Activated gamma-delta T cell treated with Interleukin-2 at 50 U/mL for 16 hours (primary cell): ENCODE results near the gene ELN.

Source experiments
- DNase-seq: peaks from one replicate; pipeline ENCODE4 v3.0.0-alpha.2; 2020

ELN gene

DNA sequence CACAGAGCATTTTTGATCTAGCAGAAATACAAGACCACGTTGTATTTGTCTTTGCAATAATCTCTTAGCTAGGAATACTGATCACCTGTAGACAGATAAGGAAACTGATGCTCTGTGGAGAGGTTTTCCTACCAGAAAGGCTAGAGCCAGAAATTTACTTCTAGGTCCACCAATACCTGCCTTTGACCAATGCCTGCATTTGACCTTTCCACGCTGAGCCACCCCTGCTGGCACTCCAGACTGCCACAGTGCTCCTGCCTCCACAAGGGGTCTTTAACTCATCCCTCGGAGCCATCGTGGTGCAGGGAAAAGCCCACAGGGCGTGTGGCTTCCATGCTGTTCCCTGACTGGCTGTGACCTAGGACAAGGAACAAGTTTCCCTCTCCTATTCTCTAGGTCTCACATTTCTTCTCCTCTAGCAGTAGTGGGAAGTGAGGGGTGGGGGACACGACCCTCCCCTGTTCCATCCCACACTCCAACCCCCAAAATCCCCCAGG lies 1.5 kb upstream of the ELN start:
- DNase-seq, result no peak

DNA sequence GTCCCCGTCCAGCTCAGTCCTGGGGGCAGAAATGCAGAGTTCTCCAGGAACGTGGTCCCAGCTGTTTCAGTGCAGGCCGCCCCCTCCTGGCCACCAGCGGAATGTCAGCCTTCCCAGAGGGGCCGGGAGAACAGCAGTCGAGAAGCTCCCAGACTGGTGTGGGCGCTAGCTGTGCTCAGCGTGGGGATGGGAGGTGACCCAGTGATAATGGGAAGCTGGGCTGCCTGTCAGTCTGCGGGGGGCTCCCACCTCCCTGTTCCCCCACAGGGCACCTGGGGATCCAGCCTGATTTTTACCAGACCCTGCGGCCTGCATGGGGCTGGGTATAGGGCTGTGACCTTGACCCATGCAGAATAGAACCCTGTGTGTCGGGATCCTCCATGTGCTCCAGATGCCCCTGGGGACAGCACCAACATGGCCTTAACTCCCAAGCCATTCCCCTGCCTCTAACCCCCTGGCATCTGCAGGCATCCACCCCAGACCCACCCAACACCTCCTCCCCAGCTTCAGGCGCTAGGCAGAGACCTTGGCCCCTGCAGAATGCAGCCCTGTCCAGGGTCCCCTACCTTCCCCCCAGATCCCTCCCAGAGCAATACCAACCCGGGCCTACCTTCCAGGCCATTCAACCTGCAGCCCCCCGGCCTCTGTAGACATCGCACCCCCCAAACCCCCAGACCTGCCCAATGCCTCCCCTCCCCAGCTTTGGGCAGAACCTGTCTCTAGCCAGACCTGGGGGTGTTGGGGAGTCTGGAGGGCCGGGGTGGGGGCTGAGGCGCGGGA lies 880 bp upstream of the ELN start:
- peak; percentile 65 for DNase-seq

DNA sequence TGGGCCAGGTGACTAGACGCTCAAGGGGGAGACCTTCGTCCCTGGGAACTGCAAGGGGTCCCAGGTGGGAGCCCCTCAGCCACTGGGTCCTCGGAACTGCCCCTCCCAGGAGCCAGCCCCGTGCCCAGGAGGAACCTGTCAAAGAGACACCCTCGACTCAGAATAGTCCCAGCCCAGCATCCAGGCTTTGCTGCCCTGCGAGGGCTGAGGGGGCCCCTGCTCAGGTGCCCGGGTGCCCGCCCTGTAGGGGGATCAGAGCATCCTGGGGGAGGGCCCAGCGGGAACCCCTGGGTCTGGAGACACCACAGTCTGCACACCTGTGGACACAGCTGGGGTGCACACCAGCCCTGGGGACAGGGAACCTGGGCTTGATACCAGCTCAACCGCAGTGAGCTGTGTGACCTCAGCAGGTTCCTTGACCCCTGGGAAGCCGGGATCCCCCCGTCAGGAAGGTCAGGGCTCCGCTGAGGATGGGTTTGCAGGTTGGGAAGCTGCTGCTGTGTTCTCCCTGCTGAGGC lies 407 bp downstream of the ELN start:
- no peak for DNase-seq

DNA sequence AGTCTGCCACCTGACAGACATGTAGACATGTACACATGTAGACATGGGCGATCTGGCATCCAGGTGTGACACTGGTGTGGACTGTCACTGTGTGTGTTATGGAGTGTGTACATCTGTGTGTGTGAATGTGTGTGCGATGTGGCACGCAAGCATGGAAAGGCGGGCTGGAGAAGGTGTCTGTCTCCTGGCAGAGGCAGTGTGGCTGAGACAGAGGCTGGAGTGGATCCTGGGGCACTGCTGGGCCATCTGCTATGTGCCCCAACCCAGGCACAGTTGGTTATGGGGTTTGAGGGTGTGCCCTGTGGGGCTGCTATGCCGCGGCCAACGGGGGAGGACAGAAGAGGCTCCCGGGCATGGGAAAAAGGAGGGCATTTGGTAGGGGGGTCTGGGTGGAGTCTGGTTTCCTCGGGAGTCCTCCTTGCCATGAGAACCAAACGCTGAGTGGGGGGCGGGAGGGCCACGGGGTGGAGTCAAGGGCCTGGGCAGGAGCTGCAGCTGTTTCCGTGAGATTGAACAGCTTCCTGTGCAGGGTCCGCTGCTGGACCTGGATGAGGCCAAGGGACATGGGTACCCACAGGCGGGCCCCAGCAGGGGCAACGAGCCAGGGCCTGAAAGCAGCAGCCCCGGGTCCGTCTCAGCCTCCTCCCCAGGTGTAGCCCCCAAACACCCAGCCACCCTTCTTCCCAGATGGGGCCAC lies 1.3 kb downstream of the ELN start:
- no peak for DNase-seq

DNA sequence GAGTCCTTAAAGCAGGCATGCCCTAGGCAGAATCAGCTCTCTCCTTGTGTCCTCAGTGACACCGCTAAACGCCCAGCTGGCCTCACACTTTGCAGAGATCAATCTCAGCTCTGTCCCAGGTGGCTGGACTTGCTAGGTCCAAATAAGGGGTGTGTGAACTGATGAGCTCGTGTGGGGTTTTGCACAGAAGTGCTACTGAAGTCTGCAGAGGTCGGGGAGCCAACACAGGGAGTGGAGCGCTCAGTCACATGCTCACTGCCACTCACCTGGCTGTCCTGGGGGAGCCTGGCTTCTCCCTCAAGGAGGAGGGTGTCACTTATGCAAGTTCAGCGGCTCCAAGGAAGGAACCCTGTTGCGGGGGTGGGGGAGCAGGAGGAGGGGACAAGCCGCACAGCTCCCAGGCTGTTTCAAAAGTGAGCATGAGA lies 2.0 kb downstream of the ELN start:
- no peak for DNase-seq

DNA sequence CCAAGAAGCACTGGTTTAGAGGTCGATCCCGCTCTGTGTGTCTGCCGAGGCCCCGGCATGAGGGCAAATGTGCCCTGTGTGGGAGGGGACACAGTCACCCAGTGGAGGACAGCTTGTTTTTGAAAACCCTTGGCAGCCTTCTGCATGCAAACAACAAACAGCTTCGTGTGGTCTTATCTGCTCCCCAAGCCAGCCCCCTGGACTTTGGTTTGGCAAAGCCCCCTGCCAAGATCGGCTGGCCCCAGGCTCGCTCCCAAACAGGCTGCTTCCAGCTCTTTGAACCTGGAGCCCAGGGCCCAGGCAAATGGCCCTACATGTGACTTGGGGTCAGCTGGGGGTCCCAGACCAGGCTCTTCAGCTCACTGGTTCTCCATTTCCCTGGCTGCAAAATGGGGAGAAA lies 2.9 kb downstream of the ELN start:
- no peak for DNase-seq

DNA sequence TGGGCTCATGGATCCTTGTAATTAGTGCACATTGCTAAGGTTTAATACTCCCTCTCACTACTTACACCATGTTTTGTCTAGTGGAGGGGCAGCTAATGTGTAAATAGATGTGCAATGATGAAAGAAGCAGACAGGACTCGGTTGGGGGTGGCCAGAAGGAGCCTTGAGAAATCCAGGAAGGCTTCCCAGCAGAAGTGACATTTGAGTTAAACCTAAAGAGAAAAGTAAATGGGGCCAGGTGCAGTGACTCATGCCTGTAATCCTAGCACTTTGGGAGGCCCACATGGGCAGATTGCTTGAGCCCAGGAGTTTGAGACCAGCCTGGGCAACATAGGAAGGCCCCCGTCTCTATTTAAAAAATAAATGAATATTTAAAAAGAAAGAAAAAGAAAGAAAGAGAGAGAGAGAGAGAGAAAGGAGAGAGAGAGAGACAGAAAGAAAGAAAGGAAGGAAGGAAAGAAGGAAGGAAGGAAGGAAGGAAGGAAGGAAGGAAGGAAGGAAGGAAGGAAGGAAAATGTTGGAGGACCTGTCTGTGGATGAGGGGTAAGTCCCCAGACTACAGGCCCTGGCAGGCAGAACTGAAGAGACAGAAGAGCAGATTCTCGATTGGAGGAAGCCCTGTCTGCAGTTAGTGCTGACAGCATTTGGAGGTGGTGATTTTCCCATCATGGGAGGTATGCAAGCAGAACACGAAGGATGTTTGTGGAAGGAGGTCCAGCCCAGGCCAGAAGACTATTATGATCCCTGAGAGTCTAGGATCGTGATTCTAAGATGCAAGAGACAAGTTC lies 3.6 kb downstream of the ELN start:
- no peak for DNase-seq

DNA sequence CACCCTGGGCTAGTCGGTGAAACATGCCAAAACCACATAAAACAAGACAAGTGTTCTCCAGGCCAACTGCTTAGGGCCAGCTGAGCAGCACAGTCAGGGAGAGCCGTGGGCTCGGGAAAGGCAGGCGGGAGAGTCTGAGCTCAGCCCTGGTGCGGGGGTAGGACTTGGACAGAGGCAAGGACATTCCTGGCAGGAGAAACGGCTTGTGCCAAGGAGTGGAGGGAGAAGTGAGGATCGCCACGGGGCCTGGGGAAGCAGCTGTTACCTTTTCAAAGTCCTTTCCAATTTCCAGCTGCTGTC lies 4.2 kb downstream of the ELN start:
- DNase-seq, result no peak

DNA sequence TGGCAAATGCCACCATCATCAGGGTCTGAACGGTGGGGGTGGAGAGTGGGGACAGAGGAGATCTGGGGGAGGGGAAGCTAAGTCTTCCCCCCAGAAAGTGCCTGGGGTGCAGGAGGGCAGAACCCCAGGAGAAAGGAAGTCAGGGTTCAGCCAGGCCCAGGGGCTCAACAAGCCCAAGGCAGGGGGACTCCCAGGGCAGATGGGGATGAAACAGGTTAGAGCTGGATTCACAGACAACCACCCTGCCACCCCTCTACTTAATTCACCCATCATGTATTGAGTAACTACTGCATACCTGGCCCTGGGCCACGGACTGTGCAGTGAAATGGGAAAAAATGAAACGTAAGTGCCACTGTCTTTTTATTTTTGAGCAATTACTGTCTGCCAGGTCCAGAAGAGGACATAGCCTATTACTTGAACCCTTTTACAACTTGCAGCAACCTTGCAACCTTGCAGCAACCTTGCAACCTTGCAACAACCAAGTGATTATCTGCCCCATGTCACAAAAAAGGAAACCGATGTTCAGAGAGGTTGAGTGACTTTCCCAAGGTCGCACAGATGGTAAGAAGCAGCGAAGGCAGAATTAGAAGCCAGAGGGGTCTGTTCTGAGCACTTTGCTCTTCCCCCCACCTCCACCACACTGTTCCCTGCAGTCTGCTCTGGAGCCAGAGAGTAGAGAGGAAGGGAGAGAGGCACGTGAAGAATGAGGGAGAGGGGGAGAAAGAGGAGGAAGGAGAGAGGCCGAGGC lies 4.8 kb downstream of the ELN start:
- no peak for DNase-seq

DNA sequence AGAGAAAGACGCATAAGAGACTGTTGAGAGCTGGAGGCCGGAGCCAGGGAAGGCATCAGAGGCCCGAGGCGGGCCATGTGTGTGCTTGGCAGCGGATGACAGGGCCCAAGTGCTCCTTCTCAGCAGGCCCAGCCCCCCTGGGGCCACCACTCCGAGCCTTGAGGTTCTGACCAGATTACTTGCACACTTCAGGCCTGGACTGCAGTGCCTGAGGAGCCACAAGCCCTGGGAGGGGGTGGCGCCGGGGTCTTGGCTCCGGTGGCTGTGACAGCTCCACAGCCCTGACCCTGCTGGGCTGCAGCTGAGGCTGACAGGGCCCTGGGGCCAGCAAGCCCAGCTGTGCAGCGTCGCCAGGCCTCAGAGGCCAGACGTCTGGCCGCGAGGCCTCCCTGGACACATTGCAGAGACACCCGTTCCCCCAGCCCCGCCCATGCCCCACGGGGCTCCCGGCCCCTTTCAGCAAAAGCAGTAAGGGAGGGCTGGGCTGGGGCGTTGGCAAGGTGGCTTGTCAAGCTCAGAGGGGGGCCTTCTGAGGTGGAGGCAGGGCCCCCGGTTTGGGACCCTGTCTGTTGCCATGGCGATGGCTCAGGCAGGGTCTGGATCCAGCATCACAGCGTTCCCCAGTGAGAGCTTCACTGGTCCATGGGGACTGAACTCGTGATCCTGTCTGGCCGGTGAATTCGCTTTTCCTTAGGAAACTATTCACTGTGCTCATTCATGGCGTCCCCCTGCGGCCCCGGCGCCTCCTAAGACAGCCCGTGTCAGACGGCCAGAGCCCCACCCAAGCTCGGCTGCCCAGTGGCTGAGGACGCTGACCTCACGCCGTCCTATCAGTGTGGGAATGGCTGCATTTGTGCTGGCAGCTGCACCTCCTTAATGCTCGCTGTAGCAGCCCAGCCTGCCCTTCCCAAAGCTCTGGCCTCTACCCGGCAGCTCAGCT lies 5.7 kb downstream of the ELN start:
- DNase-seq, result no peak

DNA sequence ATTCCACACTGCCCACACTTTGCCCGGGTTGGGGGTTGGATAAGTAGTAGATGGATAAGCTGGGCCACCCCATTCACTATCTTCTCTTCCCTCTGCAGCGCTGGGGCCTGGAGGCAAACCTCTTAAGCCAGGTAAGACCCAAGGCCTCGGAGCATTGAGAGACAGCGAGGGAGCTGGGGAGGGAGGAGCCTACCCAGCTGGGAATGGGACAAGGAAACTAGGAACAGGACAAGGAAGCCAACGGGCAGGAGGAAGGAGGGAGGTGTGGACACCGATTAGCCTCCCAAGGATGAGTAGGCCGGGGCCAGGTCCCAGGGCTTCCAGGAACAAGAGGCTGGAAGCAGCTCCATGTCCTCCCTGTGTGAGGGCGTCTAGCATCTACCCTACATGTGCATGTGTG lies 9.6 kb downstream of the ELN start:
- DNase-seq, result no peak

DNA sequence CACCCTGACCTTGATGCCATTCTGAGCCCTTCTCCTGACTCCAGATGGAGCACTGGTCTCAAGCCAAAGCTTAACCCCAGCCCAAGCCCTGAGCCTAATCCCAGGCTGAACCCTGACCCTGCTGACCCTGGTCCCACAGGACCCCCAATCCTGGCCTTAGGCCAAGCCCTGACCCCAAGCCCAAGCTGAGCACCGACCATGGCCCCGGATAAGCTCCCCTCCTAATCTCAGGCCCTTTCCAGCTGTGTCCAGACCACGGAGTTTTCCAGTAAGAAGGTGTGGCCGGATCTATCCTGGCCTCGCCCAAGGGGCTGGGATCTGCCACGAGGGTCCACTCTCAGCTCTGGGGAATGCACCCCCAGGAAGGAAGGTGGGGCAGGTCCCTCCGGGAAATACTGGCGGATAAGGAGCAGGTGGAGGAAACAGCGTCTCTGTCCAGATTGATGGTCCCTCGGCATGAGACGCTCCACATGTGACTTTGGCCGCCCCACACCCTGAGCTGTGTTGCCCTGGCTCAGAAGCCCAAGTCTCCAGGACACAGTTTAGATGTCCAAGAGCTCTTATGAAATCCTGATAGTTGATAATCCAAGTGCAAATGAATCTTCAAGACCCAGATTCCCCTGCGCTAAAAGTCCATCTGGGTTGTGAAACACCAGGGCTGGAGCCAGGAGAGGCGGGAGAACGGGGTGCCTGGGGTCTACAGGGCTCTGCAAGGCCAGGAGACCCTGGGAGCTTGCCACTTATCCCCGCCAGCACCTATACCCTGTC lies 10.4 kb downstream of the ELN start:
- no peak for DNase-seq

DNA sequence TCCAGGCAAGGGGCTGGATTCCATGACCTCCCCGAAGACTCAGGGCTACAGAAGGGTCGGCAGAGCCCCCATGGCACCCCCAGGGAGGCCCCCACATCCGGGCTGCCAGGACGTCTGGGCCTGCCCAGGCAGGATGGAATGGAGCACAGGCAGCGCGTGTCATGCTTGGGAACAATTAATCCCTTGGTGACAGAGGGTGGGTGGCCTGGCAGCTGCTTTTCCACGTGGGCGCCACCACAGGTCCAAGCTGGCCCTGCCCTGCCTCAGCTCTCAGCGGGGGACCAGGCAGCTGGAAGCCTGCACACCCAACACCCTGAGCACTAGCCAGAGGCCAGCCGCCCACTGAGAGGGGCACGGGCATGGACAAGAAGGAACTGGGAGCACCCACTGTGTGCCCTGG lies 11.4 kb downstream of the ELN start:
- no peak for DNase-seq

DNA sequence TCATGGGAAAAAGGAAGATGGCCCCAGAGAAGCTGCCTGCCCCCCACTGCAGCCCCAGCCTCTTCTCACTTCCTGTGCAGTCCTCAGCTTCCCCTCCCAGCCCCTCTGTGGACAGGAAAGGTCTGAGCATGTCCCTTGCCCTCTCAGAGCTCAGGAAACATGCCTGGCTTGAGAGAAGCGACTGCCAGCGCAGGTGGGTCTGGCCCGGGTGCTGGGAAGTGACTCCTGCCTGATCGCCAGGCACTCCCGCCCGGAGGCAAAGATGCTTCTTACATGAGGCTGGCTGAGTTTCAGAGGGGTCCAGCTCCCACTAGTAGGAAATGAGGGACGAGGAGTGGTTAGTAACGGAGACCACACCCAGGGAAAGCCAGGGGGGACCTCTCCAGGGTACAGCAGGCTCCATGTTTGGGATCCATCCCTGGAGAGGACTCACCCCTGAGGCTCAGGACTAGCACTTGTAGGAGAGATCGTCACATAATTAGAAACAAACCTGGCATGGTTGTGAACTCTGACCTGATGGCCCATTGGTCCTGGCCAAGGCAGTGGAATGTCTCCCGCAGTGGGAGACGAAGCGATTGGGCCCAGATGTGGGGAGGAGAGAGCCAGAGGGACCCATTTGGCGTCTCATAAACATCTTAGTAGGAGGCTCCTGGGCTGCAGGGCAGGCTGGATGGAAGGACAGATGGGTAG lies 12.3 kb downstream of the ELN start:
- DNase-seq, result no peak

DNA sequence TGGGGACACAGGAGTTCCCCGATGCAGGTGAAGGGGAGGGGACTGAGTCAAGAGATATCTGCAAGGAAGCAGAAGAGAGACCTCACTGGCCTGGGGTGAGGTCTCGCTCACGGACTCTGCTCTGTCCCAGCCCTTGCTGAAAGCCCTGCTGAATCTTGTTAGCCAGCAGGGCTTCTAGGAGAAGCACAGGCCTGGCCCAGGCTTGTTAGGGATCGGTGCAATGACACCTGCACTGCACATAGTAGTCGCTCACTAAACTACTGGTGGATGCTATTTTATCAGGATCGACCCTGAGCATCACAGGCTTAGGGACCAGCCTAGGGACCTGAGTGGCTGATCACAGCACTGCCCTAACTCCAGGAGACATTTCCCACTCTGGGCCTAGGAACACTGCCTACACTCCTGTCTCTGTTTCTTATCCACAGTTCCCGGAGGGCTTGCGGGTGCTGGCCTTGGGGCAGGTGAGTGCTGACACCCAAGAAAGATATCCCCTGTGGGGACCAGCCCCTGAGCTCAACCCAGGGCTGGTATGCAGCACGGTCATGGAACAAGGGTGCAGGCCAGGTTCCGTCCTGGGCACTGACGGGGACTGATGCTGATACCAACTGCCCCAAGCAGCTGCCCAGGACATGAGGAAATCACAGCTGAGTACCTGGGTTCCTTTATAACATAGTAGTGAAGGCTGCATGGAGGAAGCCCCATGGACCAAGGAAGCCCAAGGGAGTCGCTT lies 13.0 kb downstream of the ELN start:
- no peak for DNase-seq

DNA sequence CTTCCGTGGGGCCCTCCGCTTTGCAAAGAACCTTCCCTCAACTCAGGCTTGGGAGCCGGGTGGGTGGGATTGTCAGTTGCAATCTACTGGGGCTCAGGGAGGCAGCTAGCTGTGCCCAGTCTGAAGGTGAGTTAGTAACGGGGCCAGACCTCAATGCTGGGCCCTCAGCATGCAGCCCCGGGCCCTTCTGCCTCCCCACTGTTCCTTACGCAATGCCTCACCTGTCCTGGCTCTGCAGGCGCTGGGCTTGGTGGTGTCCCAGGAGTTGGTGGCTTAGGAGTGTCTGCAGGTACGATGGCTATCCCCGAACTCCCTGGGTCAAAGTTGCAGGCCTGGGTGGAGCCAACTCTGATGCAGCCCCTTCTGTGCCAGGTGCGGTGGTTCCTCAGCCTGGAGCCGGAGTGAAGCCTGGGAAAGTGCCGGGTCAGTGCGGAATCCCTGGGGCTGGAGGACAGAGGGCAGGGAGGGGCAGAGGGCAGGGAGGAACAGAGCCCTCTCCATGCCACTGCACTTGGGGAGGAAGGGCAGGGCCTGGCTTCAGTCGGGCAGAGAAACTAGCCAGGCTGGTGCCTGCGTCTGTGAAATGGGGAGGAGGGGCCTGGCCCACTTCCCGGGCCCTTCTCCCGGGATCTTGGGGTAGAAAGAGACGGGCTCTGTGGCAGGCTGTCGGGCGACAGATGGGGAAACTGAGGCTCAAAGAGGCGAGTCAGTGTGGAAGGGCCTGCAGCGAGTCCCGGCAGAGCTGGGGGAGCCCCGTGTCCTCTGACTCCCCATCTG lies 15.0 kb downstream of the ELN start:
- DNase-seq, result no peak

DNA sequence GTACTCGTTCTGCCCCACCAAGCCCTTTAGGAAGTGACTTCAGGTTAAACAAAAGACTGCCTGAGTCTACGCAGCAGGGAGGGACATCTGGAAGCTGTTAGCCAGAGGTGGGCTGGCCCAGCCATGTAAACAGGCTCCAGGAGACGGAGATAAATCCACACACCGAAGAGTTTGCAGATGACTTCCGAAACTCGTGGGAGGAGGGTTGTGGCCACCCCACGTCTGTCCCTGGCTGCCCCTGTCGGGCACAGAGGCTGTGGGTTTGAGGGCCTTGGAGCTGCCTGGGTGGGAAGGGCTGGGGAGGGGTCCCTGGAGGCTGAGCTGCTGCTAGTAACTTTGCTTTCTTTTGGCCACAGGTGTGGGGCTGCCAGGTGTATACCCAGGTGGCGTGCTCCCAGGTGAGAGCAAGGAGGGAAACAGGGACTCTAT lies 15.6 kb downstream of the ELN start:
- DNase-seq, result no peak
